Stomach (tissue), 9 donors: Measurements from ENCODE around the gene TRABD2B. TPM values are rescaled to one million over a fixed set of nuclear protein-coding genes. Genes with fewer than 3 reads are reported as not detected.

Experiments used
- DNase-seq, 2 donors: peaks; one replicate each; pipeline versions ENCODE4 v3.0.0 to v3.0.0-alpha.2; 2013 to 2019
- H3K27ac ChIP-seq, 5 donors: fragments of 200-600 bp in 4 of 5; sonication (generic) in 4 of 5; one replicate each; pipeline ENCODE4 v1.5.1; 2013 to 2019; ENCODE audit warnings: mild to moderate bottlenecking in 1 of 5, moderate library complexity in 1 of 5
- H3K27me3 ChIP-seq, 3 donors: fragments of 200-600 bp; sonication (generic); one replicate each; pipeline ENCODE4 v1.5.1; 2017 to 2019; ENCODE audit warnings: mixed run types in 1 of 3
- H3K36me3 ChIP-seq, 4 donors: fragments of 200-600 bp; sonication (generic); 1 replicate in 3 of 4; 2 replicates in 1 of 4; pipeline ENCODE4 v1.5.1; 2016 to 2019
- H3K4me1 ChIP-seq, 4 donors: fragments of 200-600 bp; sonication (generic); one replicate each; pipeline ENCODE4 v1.5.1; 2016 to 2019
- H3K4me3 ChIP-seq, 4 donors: fragments of 200-600 bp; sonication (generic) in 3 of 4; one replicate each; pipeline ENCODE4 v1.5.1; 2016 to 2019; ENCODE audit warnings: mild to moderate bottlenecking in 1 of 4
- H3K9me3 ChIP-seq, 4 donors: fragments of 200-600 bp; sonication (generic); one replicate each; pipeline ENCODE4 v1.5.1; 2016 to 2019
- EP300 ChIP-seq: sonication (generic); formaldehyde crosslinking; IDR thresholded peaks from one replicate; pipeline ENCODE4 v1.6.1; 2017; ENCODE audit warnings: antibody characterized with exemption
- POLR2A ChIP-seq, 4 donors: fragments of 450-650 bp; IDR thresholded peaks; one replicate each; pipeline ENCODE4 v1.6.1; 2016; ENCODE audit warnings: antibody characterized with exemption in 4 of 4, control low read depth in 2 of 4, mild to moderate bottlenecking in 1 of 4, moderate library complexity in 1 of 4
- POLR2AphosphoS5 ChIP-seq, 3 donors: sonication (generic); formaldehyde crosslinking; IDR thresholded peaks; one replicate each; pipeline ENCODE4 v1.6.1; 2016; ENCODE audit warnings: antibody characterized with exemption in 3 of 3
- WGBS, 5 donors: extraction: QIAGEN DNeasy Blood & Tissue Kit in 3 of 5; methylation state at CpG; one replicate each; pipeline versions ENCODE4 v1.1.5 to v1.1.7; 2013 to 2018; 5-methylcytosine and 5-hydroxymethylcytosine counted together
- intact Hi-C: fragments of 100-400 bp; cut with DNase I; formaldehyde crosslinking; loops from one replicate; pipeline ENCODE4 v1.15.1; 2023; ENCODE audit warnings: low total_unique reads
- polyA plus RNA-seq, 3 donors: library from polyadenylated mRNA; stranded (reverse); fragments of 200-250 nt; gene quantifications; one replicate each; pipeline ENCODE4 v1.2.3, GENCODE V29; 2013
- total RNA-seq, 5 donors: library from RNA; depleted of rRNA; stranded (reverse); fragments of >200 nt; gene quantifications; one replicate each; pipeline versions ENCODE4 v1.1.0 to v1.2.3, GENCODE V29; 2014 to 2016
- TF ChIP-seq, protein P1 (sequence below), 7 experiments: fragments of 450-650 bp in 4 of 7; fragments of 200-600 bp in 3 of 7; sonication (generic) in 3 of 7; IDR thresholded peaks; one replicate each; pipeline ENCODE4 v1.5.1; 2016 to 2019; ENCODE audit warnings: antibody characterized with exemption in 7 of 7, control low read depth in 2 of 7, mild to moderate bottlenecking in 1 of 7
- donor health status: healthy with polysubstance abuse.
- donor health status: Bipolar disorder and iron deficiency.
- donor health status: healthy.

The TRABD2B gene
- total and polyA plus RNA-seq, 8 donors: 0.31 to 2.0 (median 0.93) TPM; not detected in 1

- peaks cover 0 to 8% (median 0%) of the 10 kb centered on the region in 3 donors for H3K27me3 ChIP-seq
- H3K4me3 ChIP-seq: no peak overlapping the region
- no peaks in the 10 kb centered on the region for H3K9me3 ChIP-seq
- TF ChIP-seq, protein P1, sequence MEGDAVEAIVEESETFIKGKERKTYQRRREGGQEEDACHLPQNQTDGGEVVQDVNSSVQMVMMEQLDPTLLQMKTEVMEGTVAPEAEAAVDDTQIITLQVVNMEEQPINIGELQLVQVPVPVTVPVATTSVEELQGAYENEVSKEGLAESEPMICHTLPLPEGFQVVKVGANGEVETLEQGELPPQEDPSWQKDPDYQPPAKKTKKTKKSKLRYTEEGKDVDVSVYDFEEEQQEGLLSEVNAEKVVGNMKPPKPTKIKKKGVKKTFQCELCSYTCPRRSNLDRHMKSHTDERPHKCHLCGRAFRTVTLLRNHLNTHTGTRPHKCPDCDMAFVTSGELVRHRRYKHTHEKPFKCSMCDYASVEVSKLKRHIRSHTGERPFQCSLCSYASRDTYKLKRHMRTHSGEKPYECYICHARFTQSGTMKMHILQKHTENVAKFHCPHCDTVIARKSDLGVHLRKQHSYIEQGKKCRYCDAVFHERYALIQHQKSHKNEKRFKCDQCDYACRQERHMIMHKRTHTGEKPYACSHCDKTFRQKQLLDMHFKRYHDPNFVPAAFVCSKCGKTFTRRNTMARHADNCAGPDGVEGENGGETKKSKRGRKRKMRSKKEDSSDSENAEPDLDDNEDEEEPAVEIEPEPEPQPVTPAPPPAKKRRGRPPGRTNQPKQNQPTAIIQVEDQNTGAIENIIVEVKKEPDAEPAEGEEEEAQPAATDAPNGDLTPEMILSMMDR (IDR thresholded peaks at IDR 0.05): no peak
- TF ChIP-seq POLR2AphosphoS5 (IDR thresholded peaks at IDR 0.05) (no peak), POLR2A (IDR thresholded peaks at IDR 0.05) (no peak), EP300 (no peak)
- DNase-seq: no peak
- H3K36me3 ChIP-seq: no peaks in the 10 kb centered on the region
- no peak overlapping the region for H3K27ac ChIP-seq
- peaks cover 0 to 5% (median 2%) of the 10 kb centered on the region in 4 donors for H3K4me1 ChIP-seq
- intact Hi-C loops: no loop called here
- 79 to 90% (median 86%) methylated on average over 7 of the region's 7 CpGs for WGBS, 5 donors
These were observed 239.8 kb downstream of the TRABD2B start for GRCh38 chr1:47757226-47757975.

DNA sequence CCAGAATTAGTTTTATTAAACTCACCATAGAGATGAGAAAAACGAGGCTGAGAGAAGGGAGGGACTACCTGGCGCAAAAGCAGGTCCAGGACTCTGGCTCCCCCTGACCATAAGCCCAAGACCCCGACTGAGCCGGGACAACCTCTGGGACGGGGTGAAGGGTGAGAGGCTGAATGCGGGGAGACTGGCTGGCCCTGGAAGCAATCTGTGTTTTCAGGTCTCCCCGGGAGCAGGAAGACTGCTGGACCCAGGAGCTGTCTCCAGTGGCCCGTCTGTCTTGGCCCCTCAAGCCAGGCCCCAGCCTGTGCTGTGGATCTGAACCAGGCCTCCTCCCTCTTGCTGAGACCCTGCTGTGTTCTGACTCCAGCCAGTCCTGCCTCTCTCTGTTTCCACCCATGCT lies 240.8 kb downstream of the TRABD2B start:
- no peaks in the 10 kb centered on the region for H3K36me3 ChIP-seq
- intact Hi-C loops: no loop called here
- no peak overlapping the region for H3K4me3 ChIP-seq
- no peak for DNase-seq
- peaks cover 0 to 8% (median 0%) of the 10 kb centered on the region in 3 donors for H3K27me3 ChIP-seq
- WGBS, 5 donors: 84 to 92% (median 88%) methylated on average over 8 of the region's 8 CpGs
- H3K4me1 ChIP-seq: peaks cover 7 to 15% (median 11%) of the 10 kb centered on the region in 4 donors
- H3K27ac ChIP-seq: no peak overlapping the region
- TF ChIP-seq POLR2AphosphoS5 (IDR thresholded peaks at IDR 0.05) (no peak), EP300 (no peak), POLR2A (IDR thresholded peaks at IDR 0.05) (no peak)
- TF ChIP-seq, protein P1 (IDR thresholded peaks at IDR 0.05): no peak
- H3K9me3 ChIP-seq: no peaks in the 10 kb centered on the region

DNA sequence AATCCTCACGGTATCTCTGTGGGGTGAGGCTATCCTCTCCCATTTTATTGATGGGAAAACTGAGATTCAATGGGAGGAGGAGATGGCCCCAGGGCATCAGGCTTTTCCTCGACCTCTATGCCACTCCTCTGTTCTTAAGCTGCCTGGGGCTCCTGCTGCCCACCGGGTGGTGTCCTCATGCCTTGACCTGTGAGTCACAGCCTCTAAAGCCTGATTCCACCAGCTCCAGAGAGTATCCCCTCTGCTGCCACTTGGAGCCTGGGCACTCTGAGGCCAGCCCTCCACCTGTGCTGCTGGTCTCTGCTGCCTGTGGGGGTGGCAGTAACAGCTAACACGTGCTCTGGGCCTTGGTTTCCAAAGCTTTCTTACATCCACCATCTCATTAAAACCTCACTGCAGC lies 241.2 kb downstream of the TRABD2B start:
- H3K27ac ChIP-seq: no peak overlapping the region
- intact Hi-C loops: no loop called here
- no peak for DNase-seq
- no peaks in the 10 kb centered on the region for H3K36me3 ChIP-seq
- peaks cover 7 to 17% (median 12%) of the 10 kb centered on the region in 4 donors for H3K4me1 ChIP-seq
- no peaks in the 10 kb centered on the region for H3K9me3 ChIP-seq
- TF ChIP-seq, protein P1 (IDR thresholded peaks at IDR 0.05): no peak
- TF ChIP-seq EP300: no peak
- TF ChIP-seq POLR2AphosphoS5 (IDR thresholded peaks at IDR 0.05): no peak
- no peak for TF ChIP-seq POLR2A (IDR thresholded peaks at IDR 0.05)
- 76 to 90% (median 80%) methylated on average over 4 of the region's 4 CpGs for WGBS, 5 donors
- H3K4me3 ChIP-seq: no peak overlapping the region
- peaks cover 0 to 8% (median 0%) of the 10 kb centered on the region in 3 donors for H3K27me3 ChIP-seq

- DNase-seq: peak in 1 of 2 donors; percentile 35
- intact Hi-C loops: no loop called here
- no peak overlapping the region for H3K27ac ChIP-seq
- H3K9me3 ChIP-seq: no peaks in the 10 kb centered on the region
- no peak for TF ChIP-seq POLR2A (IDR thresholded peaks at IDR 0.05)
- TF ChIP-seq, protein P1 (IDR thresholded peaks at IDR 0.05): peak in 2 of 7 experiments; percentile 9 to 12
- no peak for TF ChIP-seq POLR2AphosphoS5 (IDR thresholded peaks at IDR 0.05)
- TF ChIP-seq EP300: no peak
- peaks cover 0 to 8% (median 0%) of the 10 kb centered on the region in 3 donors for H3K27me3 ChIP-seq
- H3K4me1 ChIP-seq: peaks cover 7 to 17% (median 12%) of the 10 kb centered on the region in 4 donors
- no peak overlapping the region for H3K4me3 ChIP-seq
- H3K36me3 ChIP-seq: no peaks in the 10 kb centered on the region
- 74 to 89% (median 84%) methylated on average over 8 of the region's 8 CpGs for WGBS, 5 donors
These were observed 241.8 kb downstream of the TRABD2B start for GRCh38 chr1:47755101-47755990.
